Activated gamma-delta T cell (primary cell): ENCODE measurements around the gene RNF213.
A peak's percentile ranks its signal among the peaks of the same experiment; 100 is the strongest.

Experiments used
- DNase-seq: peaks from one replicate; lab custom pipeline; 2025; lab: John Stamatoyannopoulos, UW

Gene RNF213

GRCh38 chr17:80419255-80419654 is 158.6 kb downstream of the RNF213 start:
- no peak for DNase-seq

- no peak for DNase-seq
These were observed 160.9 kb downstream of the RNF213 start for GRCh38 chr17:80421381-80422090.

GRCh38 chr17:80422276-80422675 is 161.6 kb downstream of the RNF213 start:
- no peak for DNase-seq

- no peak for DNase-seq
These were observed 162.3 kb downstream of the RNF213 start for GRCh38 chr17:80422981-80423380.

GRCh38 chr17:80423536-80424225 is 163.0 kb downstream of the RNF213 start:
- no peak for DNase-seq

GRCh38 chr17:80424261-80424660 is 163.6 kb downstream of the RNF213 start:
- DNase-seq, result no peak

- no peak for DNase-seq
These were observed 164.5 kb downstream of the RNF213 start for GRCh38 chr17:80424878-80425765.

GRCh38 chr17:80425835-80426426 is 165.3 kb downstream of the RNF213 start:
- DNase-seq, result no peak

GRCh38 chr17:80426671-80427326 is 166.1 kb downstream of the RNF213 start:
- DNase-seq, result peak; percentile 69

- DNase-seq, result no peak
These were observed 167.0 kb downstream of the RNF213 start for GRCh38 chr17:80427366-80428282.

- no peak for DNase-seq
These were observed 167.7 kb downstream of the RNF213 start for GRCh38 chr17:80428363-80428762.

GRCh38 chr17:80428796-80429195 is 168.1 kb downstream of the RNF213 start:
- DNase-seq, result no peak

- no peak for DNase-seq
These were observed 169.0 kb downstream of the RNF213 start for GRCh38 chr17:80429356-80430275.

GRCh38 chr17:80430446-80431245 is 170.0 kb downstream of the RNF213 start:
- no peak for DNase-seq

GRCh38 chr17:80431246-80432195 is 170.9 kb downstream of the RNF213 start:
- DNase-seq, result no peak

GRCh38 chr17:80432350-80432955 is 171.8 kb downstream of the RNF213 start:
- DNase-seq, result no peak

- no peak for DNase-seq
These were observed 172.4 kb downstream of the RNF213 start for GRCh38 chr17:80432961-80433550.
